DMS53 (cell line): ENCODE measurements around the gene DNER.
"Not testable (repeated sequence)": the region's sequence is repeated elsewhere in the genome, so short reads cannot be mapped to it uniquely, and the experiment has no call there.

Experiments used
- DNase-seq: peaks from one replicate; lab custom pipeline; 2025; lab: John Stamatoyannopoulos, UW

Gene DNER

GRCh38 chr2:229340086-229340760 lies 374.1 kb downstream of the DNER start:
- no peak for DNase-seq

GRCh38 chr2:229339618-229340017 lies 374.7 kb downstream of the DNER start:
- no peak for DNase-seq

DNA sequence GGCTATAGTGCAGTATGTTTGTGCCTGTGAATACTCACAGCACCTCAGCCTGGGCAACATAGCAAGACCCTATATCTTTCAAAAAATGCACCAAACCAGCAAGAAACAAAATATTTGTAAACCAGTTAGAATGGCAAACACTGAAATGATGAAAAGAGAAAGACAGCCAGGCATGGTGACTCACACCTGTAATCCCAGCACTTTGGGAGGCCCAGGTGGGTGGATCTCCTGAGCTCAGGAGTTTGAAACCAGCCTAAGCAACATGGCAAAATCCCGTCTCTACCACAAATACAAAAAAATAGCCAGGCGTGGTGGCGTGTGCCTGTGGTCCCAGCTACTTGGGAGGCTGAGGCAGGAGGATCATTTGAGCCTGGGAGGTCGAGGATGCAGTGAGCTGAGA lies 375.2 kb downstream of the DNER start:
- DNase-seq = not testable (repeated sequence)

GRCh38 chr2:229335877-229336346 lies 378.4 kb downstream of the DNER start:
- DNase-seq = no peak

- DNase-seq = no peak
Measured at GRCh38 chr2:229335330-229335729, 379.0 kb downstream of the DNER start.

DNA sequence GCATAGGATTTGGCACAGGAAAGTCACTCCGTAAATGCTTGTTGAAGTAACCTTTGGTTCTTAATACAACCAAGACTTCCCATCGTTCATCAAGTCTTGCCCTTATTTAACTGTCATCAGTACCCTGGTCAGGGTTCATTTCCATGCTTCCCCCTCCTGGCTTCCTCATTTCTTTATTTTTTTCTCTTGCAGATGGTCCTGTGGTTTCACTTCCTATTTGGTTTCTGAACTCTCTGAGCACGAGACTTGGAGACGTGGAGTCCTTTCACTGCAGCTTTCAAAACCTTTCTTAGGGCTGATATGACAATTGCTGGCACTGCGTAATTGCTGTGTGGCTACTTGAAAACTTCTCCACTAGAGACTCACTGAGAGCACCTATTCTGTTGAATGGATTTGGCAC lies 383.4 kb downstream of the DNER start:
- no peak for DNase-seq

DNA sequence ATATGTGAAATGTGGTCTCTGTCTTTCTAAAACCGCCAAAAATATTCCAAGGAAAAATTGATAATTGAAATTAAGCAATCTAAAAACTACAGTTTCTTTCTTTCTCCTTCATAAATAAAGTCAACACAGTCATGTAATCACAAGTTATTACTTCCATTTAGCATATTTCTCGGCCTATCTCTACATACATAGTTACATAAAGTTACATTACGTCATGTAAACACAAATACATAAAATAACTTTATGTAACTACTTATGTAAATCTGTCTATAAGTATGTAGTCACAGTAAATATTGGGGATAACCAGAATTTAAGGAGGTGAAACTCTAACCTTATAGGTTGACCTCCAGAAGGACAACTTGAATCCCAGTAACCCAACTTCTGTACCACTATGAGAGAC lies 394.8 kb downstream of the DNER start:
- no peak for DNase-seq

GRCh38 chr2:229314117-229314516 lies 400.2 kb downstream of the DNER start:
- DNase-seq = no peak

DNA sequence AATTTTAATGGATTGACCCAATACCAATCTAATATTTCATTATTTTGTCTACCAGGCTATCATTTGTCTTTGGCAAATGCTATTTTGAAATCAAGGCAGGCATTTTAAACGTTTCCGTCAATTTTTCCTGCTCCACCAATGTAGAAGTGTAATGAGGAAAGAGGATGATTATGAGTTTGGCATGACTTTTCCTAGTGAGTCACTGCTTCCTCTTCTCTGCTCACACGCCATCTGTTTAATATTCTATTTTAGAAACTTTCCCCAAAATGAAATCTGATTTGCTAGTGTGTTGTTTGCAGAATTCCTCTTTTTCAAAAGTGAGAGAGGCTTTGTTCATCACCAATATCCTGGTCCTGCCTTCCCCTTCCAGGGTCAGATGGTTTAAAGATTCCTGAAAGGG lies 400.8 kb downstream of the DNER start:
- no peak for DNase-seq
